ENCODE data around the gene SS18L1. TPM values are rescaled to one million over a fixed set of nuclear protein-coding genes. Genes with fewer than 3 reads are reported as not detected.

SS18L1 gene
- total and polyA plus RNA-seq, 9 donors = 11.2 to 17.3 (median 14.4) TPM

DNA sequence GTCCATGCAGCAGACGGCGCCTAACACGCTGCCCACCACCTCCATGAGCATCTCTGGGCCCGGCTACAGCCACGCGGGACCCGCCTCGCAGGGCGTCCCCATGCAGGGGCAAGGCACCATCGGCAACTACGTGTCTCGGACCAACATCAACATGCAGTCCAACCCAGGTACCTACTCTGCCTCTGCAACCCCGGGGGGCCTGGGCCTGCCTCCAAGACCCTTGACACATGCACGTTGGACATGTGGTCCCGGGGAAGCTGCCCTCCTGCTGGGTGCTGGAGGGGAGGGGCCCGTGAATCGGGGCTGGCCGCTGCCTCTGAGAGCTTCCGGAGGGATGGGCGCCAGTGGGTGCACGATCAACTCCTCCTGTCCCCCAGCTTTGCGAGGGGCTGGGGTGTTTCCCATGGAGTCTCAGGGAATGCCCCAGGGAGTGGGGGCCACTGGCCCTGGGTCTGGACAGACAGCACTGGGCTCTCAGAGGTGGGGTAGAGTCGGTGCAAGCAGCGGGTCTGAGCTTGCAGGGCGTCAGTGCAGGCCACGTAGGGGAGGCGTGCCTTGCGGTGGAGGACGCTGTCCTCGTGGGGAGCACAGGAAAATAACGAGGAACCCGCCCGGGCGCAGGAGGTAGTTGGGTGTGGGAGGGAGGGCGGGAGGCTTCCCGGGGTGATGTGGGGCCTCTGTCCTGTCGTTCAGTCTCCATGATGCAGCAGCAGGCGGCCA, 19.4 kb downstream of the SS18L1 start:
- H3K9me3 ChIP-seq (replicated peaks; ENCODE audit: control insufficient read depth, low read depth, low read length) = no peaks in the 10 kb centered on the region
- DNase-seq = no peak
- no peaks in the 10 kb centered on the region for H3K27me3 ChIP-seq (ENCODE audit: control insufficient read depth, insufficient read depth, low read length)
- H3K4me3 ChIP-seq (ENCODE audit: low read length) = no peak overlapping the region
- H3K36me3 ChIP-seq (ENCODE audit: control insufficient read depth, insufficient read depth, low read length) = peaks cover 60% of the 10 kb centered on the region
- WGBS (ENCODE audit: insufficient coverage) = 92% methylated on average over 28 of the region's 38 CpGs
- no peaks in the 10 kb centered on the region for H3K4me1 ChIP-seq (ENCODE audit: control insufficient read depth, insufficient read depth, low read length)
- H3K27ac ChIP-seq (ENCODE audit: low read length) = no peak overlapping the region

DNA sequence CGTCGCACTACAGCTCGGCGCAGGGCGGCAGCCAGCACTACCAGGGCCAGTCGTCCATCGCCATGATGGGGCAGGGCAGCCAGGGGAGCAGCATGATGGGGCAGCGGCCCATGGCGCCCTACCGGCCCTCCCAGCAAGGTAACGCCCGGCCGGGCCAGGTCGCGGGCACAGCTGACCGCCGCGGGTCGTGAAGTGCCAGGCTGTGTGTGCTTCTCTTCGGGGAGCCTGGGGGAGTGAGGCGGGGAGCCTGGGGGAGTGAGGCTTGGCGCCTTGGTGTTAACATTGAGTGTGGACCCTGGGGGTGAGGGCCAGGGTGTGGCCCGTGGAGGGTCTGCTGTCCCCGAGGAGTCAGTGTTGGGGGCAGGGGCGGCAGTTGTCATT, 19.9 kb downstream of the SS18L1 start:
- Histone ChIP-seq H3K27ac (ENCODE audit: low read length) (no peak overlapping the region), H3K9me3 (replicated peaks; ENCODE audit: control insufficient read depth, low read depth, low read length) (no peaks in the 10 kb centered on the region), H3K4me3 (ENCODE audit: low read length) (no peak overlapping the region), H3K4me1 (ENCODE audit: control insufficient read depth, insufficient read depth, low read length) (no peaks in the 10 kb centered on the region), H3K27me3 (ENCODE audit: control insufficient read depth, insufficient read depth, low read length) (no peaks in the 10 kb centered on the region), H3K36me3 (ENCODE audit: control insufficient read depth, insufficient read depth, low read length) (peaks cover 65% of the 10 kb centered on the region)
- WGBS (ENCODE audit: insufficient coverage) = 97% methylated on average over 25 of the region's 25 CpGs
- no peak for DNase-seq

DNA sequence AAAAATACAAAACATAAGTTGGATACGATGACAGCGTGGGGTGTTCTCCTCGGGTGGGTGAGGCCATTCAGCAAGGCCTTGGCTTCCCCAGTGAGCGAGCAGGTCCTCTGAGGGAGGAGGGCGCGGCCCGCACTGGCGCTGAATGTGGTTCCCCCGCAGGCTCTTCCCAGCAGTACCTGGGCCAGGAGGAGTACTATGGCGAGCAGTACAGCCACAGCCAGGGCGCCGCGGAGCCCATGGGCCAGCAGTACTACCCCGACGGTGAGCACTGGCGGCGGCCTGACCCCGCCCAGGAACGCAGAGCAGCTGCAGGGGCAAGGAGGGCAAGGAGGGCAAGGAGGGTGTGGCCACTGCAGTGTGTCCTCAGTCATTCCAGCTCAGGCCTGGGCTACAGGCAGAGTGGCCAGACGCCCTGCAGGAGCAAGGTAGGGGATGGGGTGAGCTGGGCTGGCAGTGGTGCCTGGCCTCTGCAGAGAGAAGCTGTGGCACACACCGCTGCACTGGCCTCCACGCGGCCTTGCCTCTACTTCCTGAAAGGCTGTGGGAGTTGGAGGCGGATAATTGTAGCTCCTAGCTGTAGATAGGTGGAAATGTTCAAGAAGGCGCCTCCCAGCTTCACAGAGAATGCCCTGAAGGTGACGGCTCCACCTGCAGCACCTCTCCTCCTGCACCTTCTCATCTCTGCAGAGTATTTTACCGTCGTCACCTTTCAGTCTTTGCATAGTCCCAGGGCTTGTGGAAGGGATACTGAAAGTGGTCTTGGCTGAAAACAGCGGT, 20.6 kb downstream of the SS18L1 start:
- H3K4me1 ChIP-seq (ENCODE audit: control insufficient read depth, insufficient read depth, low read length) = no peaks in the 10 kb centered on the region
- H3K27me3 ChIP-seq (ENCODE audit: control insufficient read depth, insufficient read depth, low read length) = no peaks in the 10 kb centered on the region
- no peak overlapping the region for H3K27ac ChIP-seq (ENCODE audit: low read length)
- peaks cover 71% of the 10 kb centered on the region for H3K36me3 ChIP-seq (ENCODE audit: control insufficient read depth, insufficient read depth, low read length)
- 91% methylated on average over 22 of the region's 29 CpGs for WGBS (ENCODE audit: insufficient coverage)
- H3K9me3 ChIP-seq (replicated peaks; ENCODE audit: control insufficient read depth, low read depth, low read length) = no peaks in the 10 kb centered on the region
- H3K4me3 ChIP-seq (ENCODE audit: low read length) = no peak overlapping the region
- DNase-seq = no peak

- 93% methylated on average over 38 of the region's 41 CpGs for WGBS (ENCODE audit: insufficient coverage)
- no peak overlapping the region for H3K4me3 ChIP-seq (ENCODE audit: low read length)
- H3K9me3 ChIP-seq (replicated peaks; ENCODE audit: control insufficient read depth, low read depth, low read length) = no peaks in the 10 kb centered on the region
- no peak for DNase-seq
- no peaks in the 10 kb centered on the region for H3K27me3 ChIP-seq (ENCODE audit: control insufficient read depth, insufficient read depth, low read length)
- H3K4me1 ChIP-seq (ENCODE audit: control insufficient read depth, insufficient read depth, low read length) = no peaks in the 10 kb centered on the region
- no peak overlapping the region for H3K27ac ChIP-seq (ENCODE audit: low read length)
- H3K36me3 ChIP-seq (ENCODE audit: control insufficient read depth, insufficient read depth, low read length) = peaks cover 68% of the 10 kb centered on the region
These were observed 21.6 kb downstream of the SS18L1 start for GRCh38 chr20:62164879-62165761.

GRCh38 chr20:62165762-62166399, 22.3 kb downstream of the SS18L1 start:
- WGBS (ENCODE audit: insufficient coverage) = 73% methylated on average over 19 of the region's 25 CpGs
- Histone ChIP-seq H3K27ac (ENCODE audit: low read length) (no peak overlapping the region), H3K36me3 (ENCODE audit: control insufficient read depth, insufficient read depth, low read length) (peaks cover 63% of the 10 kb centered on the region)

GRCh38 chr20:62167474-62167873, 23.9 kb downstream of the SS18L1 start:
- no peak overlapping the region for H3K4me3 ChIP-seq (ENCODE audit: low read length)
- H3K27me3 ChIP-seq (ENCODE audit: control insufficient read depth, insufficient read depth, low read length) = no peaks in the 10 kb centered on the region
- H3K9me3 ChIP-seq (replicated peaks; ENCODE audit: control insufficient read depth, low read depth, low read length) = no peaks in the 10 kb centered on the region
- no peak overlapping the region for H3K27ac ChIP-seq (ENCODE audit: low read length)
- 85% methylated on average over 4 of the region's 6 CpGs for WGBS (ENCODE audit: insufficient coverage)
- H3K36me3 ChIP-seq (ENCODE audit: control insufficient read depth, insufficient read depth, low read length) = peaks cover 53% of the 10 kb centered on the region
- H3K4me1 ChIP-seq (ENCODE audit: control insufficient read depth, insufficient read depth, low read length) = no peaks in the 10 kb centered on the region
- no peak for DNase-seq

More at GRCh38 chr20:62165762-62166399, 22.3 kb downstream of the SS18L1 start:
- Histone ChIP-seq H3K4me1 (ENCODE audit: control insufficient read depth, insufficient read depth, low read length) (no peaks in the 10 kb centered on the region), H3K9me3 (replicated peaks; ENCODE audit: control insufficient read depth, low read depth, low read length) (no peaks in the 10 kb centered on the region), H3K27me3 (ENCODE audit: control insufficient read depth, insufficient read depth, low read length) (no peaks in the 10 kb centered on the region), H3K4me3 (ENCODE audit: low read length) (no peak overlapping the region)
- DNase-seq = no peak

GRCh38 chr20:62168061-62168460, 24.5 kb downstream of the SS18L1 start:
- Histone ChIP-seq H3K4me3 (ENCODE audit: low read length) (no peak overlapping the region), H3K36me3 (ENCODE audit: control insufficient read depth, insufficient read depth, low read length) (peaks cover 50% of the 10 kb centered on the region), H3K27me3 (ENCODE audit: control insufficient read depth, insufficient read depth, low read length) (no peaks in the 10 kb centered on the region), H3K9me3 (replicated peaks; ENCODE audit: control insufficient read depth, low read depth, low read length) (no peaks in the 10 kb centered on the region), H3K4me1 (ENCODE audit: control insufficient read depth, insufficient read depth, low read length) (no peaks in the 10 kb centered on the region), H3K27ac (ENCODE audit: low read length) (no peak overlapping the region)
- no peak for DNase-seq
- 93% methylated on average over 2 of the region's 4 CpGs for WGBS (ENCODE audit: insufficient coverage)

DNA sequence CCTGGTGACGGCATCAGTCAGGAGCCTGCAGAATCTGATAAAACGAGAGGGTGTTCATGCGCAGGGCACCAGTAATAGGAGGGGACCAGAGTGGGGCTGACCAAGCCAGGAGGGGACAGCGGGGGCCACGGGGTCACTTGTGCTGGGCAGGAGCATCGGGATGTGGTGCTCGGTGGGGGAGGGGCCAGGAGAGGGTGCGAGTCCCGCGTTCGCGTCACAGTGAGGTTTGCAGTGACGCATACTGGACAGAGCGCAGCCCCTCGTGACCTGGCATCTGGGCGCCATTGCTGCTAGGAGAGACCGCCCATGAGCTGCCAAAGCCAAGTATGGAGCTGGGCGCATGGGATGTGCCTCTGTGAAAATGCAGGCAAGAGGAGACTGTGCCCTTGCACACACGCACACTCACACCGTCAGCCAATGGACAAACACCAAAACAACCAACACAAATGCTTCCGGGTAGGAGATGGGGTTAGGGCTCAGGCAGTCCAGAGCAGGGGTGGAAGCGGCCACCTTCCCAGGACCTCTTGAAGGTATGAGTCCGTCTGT, 25.4 kb downstream of the SS18L1 start:
- Histone ChIP-seq H3K4me1 (ENCODE audit: control insufficient read depth, insufficient read depth, low read length) (no peaks in the 10 kb centered on the region), H3K9me3 (replicated peaks; ENCODE audit: control insufficient read depth, low read depth, low read length) (no peaks in the 10 kb centered on the region), H3K27ac (ENCODE audit: low read length) (no peak overlapping the region), H3K27me3 (ENCODE audit: control insufficient read depth, insufficient read depth, low read length) (no peaks in the 10 kb centered on the region), H3K36me3 (ENCODE audit: control insufficient read depth, insufficient read depth, low read length) (peaks cover 48% of the 10 kb centered on the region), H3K4me3 (ENCODE audit: low read length) (no peak overlapping the region)
- WGBS (ENCODE audit: insufficient coverage) = 95% methylated on average over 20 of the region's 23 CpGs
- no peak for DNase-seq

DNA sequence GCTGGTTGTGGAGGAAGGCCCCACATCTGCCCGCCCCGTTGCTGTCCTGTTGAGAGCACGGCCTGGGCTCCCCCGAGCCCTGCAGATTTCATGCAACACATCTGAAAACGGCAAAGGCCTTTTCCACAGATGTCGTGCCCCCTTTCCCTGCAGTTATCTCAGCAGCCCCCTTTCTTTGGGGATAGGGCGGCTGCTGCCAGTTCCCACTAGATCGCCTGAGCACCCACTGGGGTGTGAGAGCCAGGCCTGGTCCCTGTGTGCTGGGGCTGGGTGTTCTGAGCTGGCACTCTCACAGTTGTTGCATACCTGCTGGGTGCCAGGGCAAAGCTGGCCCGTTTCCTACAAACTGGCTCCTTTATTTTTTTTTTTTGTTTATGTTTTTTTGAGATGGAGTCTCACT, 27.0 kb downstream of the SS18L1 start:
- Histone ChIP-seq H3K9me3 (replicated peaks; ENCODE audit: control insufficient read depth, low read depth, low read length) (no peaks in the 10 kb centered on the region), H3K36me3 (ENCODE audit: control insufficient read depth, insufficient read depth, low read length) (peaks cover 44% of the 10 kb centered on the region), H3K4me1 (ENCODE audit: control insufficient read depth, insufficient read depth, low read length) (no peaks in the 10 kb centered on the region), H3K27ac (ENCODE audit: low read length) (no peak overlapping the region), H3K27me3 (ENCODE audit: control insufficient read depth, insufficient read depth, low read length) (no peaks in the 10 kb centered on the region), H3K4me3 (ENCODE audit: low read length) (no peak overlapping the region)
- 81% methylated on average over 6 of the region's 9 CpGs for WGBS (ENCODE audit: insufficient coverage)
- no peak for DNase-seq
